ENCODE data around the gene CAMK1D.

The CAMK1D gene

GRCh38 chr10:12801214-12802087 lies 452.1 kb downstream of the CAMK1D start:
- Histone ChIP-seq H3K4me1 (ENCODE audit: control insufficient read depth, low read depth, low read length) (no peaks in the 10 kb centered on the region), H2BK120ac (ENCODE audit: low read depth, low read length) (no peak overlapping the region), H3K23ac (ENCODE audit: low read length) (no peak overlapping the region), H3K4me3 (ENCODE audit: low read length) (no peak overlapping the region), H3K79me1 (ENCODE audit: low read length) (no peaks in the 10 kb centered on the region), H2BK5ac (ENCODE audit: low read length) (no peak overlapping the region), H4K8ac (ENCODE audit: low read depth, low read length) (no peak overlapping the region), H2AK5ac (ENCODE audit: low read length) (no peak overlapping the region), H3K4ac (ENCODE audit: low read depth, low read length) (no peak overlapping the region), H3K4me2 (ENCODE audit: low read length) (no peak overlapping the region), H2BK15ac (replicated peaks; ENCODE audit: low read depth) (no peak overlapping the region), H3K79me2 (ENCODE audit: control insufficient read depth, insufficient read depth, low read length) (no peaks in the 10 kb centered on the region), H3K27ac (ENCODE audit: low read depth, low read length) (no peak overlapping the region), H3K56ac (ENCODE audit: low read length) (no peak overlapping the region), H3K27me3 (ENCODE audit: insufficient read depth, low read length, poor library complexity) (no peaks in the 10 kb centered on the region), H4K5ac (ENCODE audit: low read length) (no peak overlapping the region), H3K36me3 (ENCODE audit: control insufficient read depth, insufficient read depth, low read length) (no peaks in the 10 kb centered on the region), H3K9ac (ENCODE audit: low read length) (no peak overlapping the region), H3K18ac (ENCODE audit: low read length) (no peak overlapping the region)
- 100% methylated on average over 1 of the region's 3 CpGs for WGBS (ENCODE audit: extremely low coverage, insufficient coverage, low lambda C conversion rate)
- DNase-seq = no peak

GRCh38 chr10:12803776-12804175 lies 454.4 kb downstream of the CAMK1D start:
- Histone ChIP-seq H3K23ac (ENCODE audit: low read length) (no peak overlapping the region), H3K4me3 (ENCODE audit: low read length) (no peak overlapping the region), H2BK5ac (ENCODE audit: low read length) (no peak overlapping the region), H3K56ac (ENCODE audit: low read length) (no peak overlapping the region), H2AK5ac (ENCODE audit: low read length) (no peak overlapping the region), H4K5ac (ENCODE audit: low read length) (no peak overlapping the region), H3K79me1 (ENCODE audit: low read length) (no peaks in the 10 kb centered on the region), H3K4me2 (ENCODE audit: low read length) (no peak overlapping the region), H3K79me2 (ENCODE audit: control insufficient read depth, insufficient read depth, low read length) (no peaks in the 10 kb centered on the region), H3K27ac (ENCODE audit: low read depth, low read length) (no peak overlapping the region), H3K36me3 (ENCODE audit: control insufficient read depth, insufficient read depth, low read length) (no peaks in the 10 kb centered on the region), H3K27me3 (ENCODE audit: insufficient read depth, low read length, poor library complexity) (no peaks in the 10 kb centered on the region), H3K4ac (ENCODE audit: low read depth, low read length) (no peak overlapping the region), H3K4me1 (ENCODE audit: control insufficient read depth, low read depth, low read length) (no peaks in the 10 kb centered on the region), H3K9ac (ENCODE audit: low read length) (no peak overlapping the region), H4K8ac (ENCODE audit: low read depth, low read length) (no peak overlapping the region), H2BK120ac (ENCODE audit: low read depth, low read length) (no peak overlapping the region), H3K18ac (ENCODE audit: low read length) (no peak overlapping the region), H2BK15ac (replicated peaks; ENCODE audit: low read depth) (no peak overlapping the region)
- DNase-seq = no peak
- WGBS (ENCODE audit: extremely low coverage, insufficient coverage, low lambda C conversion rate) = no CpG with 5 or more reads among the region's 4 CpGs

GRCh38 chr10:12806228-12807095 lies 457.1 kb downstream of the CAMK1D start:
- Histone ChIP-seq H3K36me3 (ENCODE audit: control insufficient read depth, insufficient read depth, low read length) (no peaks in the 10 kb centered on the region), H3K79me2 (ENCODE audit: control insufficient read depth, insufficient read depth, low read length) (no peaks in the 10 kb centered on the region), H3K27ac (ENCODE audit: low read depth, low read length) (no peak overlapping the region)

GRCh38 chr10:12807096-12807755 lies 457.9 kb downstream of the CAMK1D start:
- no peaks in the 10 kb centered on the region for H3K27me3 ChIP-seq (ENCODE audit: insufficient read depth, low read length, poor library complexity)
- WGBS (ENCODE audit: extremely low coverage, insufficient coverage, low lambda C conversion rate) = no CpG with 5 or more reads among the region's 10 CpGs
- H3K79me2 ChIP-seq (ENCODE audit: control insufficient read depth, insufficient read depth, low read length) = no peaks in the 10 kb centered on the region
- no peak overlapping the region for H4K8ac ChIP-seq (ENCODE audit: low read depth, low read length)
- DNase-seq = no peak
- H2BK15ac ChIP-seq (replicated peaks; ENCODE audit: low read depth) = no peak overlapping the region
- H2BK5ac ChIP-seq (ENCODE audit: low read length) = no peak overlapping the region
- no peaks in the 10 kb centered on the region for H3K79me1 ChIP-seq (ENCODE audit: low read length)
- no peak overlapping the region for H2AK5ac ChIP-seq (ENCODE audit: low read length)
- no peak overlapping the region for H3K4me2 ChIP-seq (ENCODE audit: low read length)
- no peak overlapping the region for H3K4ac ChIP-seq (ENCODE audit: low read depth, low read length)
- no peak overlapping the region for H4K5ac ChIP-seq (ENCODE audit: low read length)
- H3K56ac ChIP-seq (ENCODE audit: low read length) = no peak overlapping the region
- no peak overlapping the region for H2BK120ac ChIP-seq (ENCODE audit: low read depth, low read length)
- no peaks in the 10 kb centered on the region for H3K36me3 ChIP-seq (ENCODE audit: control insufficient read depth, insufficient read depth, low read length)
- H3K4me3 ChIP-seq (ENCODE audit: low read length) = no peak overlapping the region
- H3K4me1 ChIP-seq (ENCODE audit: control insufficient read depth, low read depth, low read length) = no peaks in the 10 kb centered on the region
- H3K9ac ChIP-seq (ENCODE audit: low read length) = no peak overlapping the region
- H3K18ac ChIP-seq (ENCODE audit: low read length) = no peak overlapping the region
- H3K23ac ChIP-seq (ENCODE audit: low read length) = no peak overlapping the region
- no peak overlapping the region for H3K27ac ChIP-seq (ENCODE audit: low read depth, low read length)

More at GRCh38 chr10:12806228-12807095, 457.1 kb downstream of the CAMK1D start:
- H2BK120ac ChIP-seq (ENCODE audit: low read depth, low read length) = no peak overlapping the region
- no peak overlapping the region for H3K4me3 ChIP-seq (ENCODE audit: low read length)
- no peak overlapping the region for H4K8ac ChIP-seq (ENCODE audit: low read depth, low read length)
- H2BK5ac ChIP-seq (ENCODE audit: low read length) = no peak overlapping the region
- no peaks in the 10 kb centered on the region for H3K79me1 ChIP-seq (ENCODE audit: low read length)
- no peak overlapping the region for H3K4me2 ChIP-seq (ENCODE audit: low read length)
- no peaks in the 10 kb centered on the region for H3K27me3 ChIP-seq (ENCODE audit: insufficient read depth, low read length, poor library complexity)
- DNase-seq = no peak
- no peak overlapping the region for H2AK5ac ChIP-seq (ENCODE audit: low read length)
- H3K9ac ChIP-seq (ENCODE audit: low read length) = no peak overlapping the region
- no CpG with 5 or more reads among the region's 12 CpGs for WGBS (ENCODE audit: extremely low coverage, insufficient coverage, low lambda C conversion rate)
- H3K56ac ChIP-seq (ENCODE audit: low read length) = no peak overlapping the region
- no peak overlapping the region for H2BK15ac ChIP-seq (replicated peaks; ENCODE audit: low read depth)
- H3K23ac ChIP-seq (ENCODE audit: low read length) = no peak overlapping the region
- H3K18ac ChIP-seq (ENCODE audit: low read length) = no peak overlapping the region
- no peaks in the 10 kb centered on the region for H3K4me1 ChIP-seq (ENCODE audit: control insufficient read depth, low read depth, low read length)
- no peak overlapping the region for H3K4ac ChIP-seq (ENCODE audit: low read depth, low read length)
- H4K5ac ChIP-seq (ENCODE audit: low read length) = no peak overlapping the region

GRCh38 chr10:12808014-12808613 lies 458.8 kb downstream of the CAMK1D start:
- Histone ChIP-seq H3K9ac (ENCODE audit: low read length) (no peak overlapping the region), H3K4ac (ENCODE audit: low read depth, low read length) (no peak overlapping the region), H3K36me3 (ENCODE audit: control insufficient read depth, insufficient read depth, low read length) (no peaks in the 10 kb centered on the region), H2AK5ac (ENCODE audit: low read length) (no peak overlapping the region), H3K79me1 (ENCODE audit: low read length) (no peaks in the 10 kb centered on the region), H2BK120ac (ENCODE audit: low read depth, low read length) (no peak overlapping the region), H3K56ac (ENCODE audit: low read length) (no peak overlapping the region), H2BK5ac (ENCODE audit: low read length) (no peak overlapping the region), H3K18ac (ENCODE audit: low read length) (no peak overlapping the region), H3K27me3 (ENCODE audit: insufficient read depth, low read length, poor library complexity) (no peaks in the 10 kb centered on the region), H3K79me2 (ENCODE audit: control insufficient read depth, insufficient read depth, low read length) (no peaks in the 10 kb centered on the region), H3K4me1 (ENCODE audit: control insufficient read depth, low read depth, low read length) (no peaks in the 10 kb centered on the region), H3K4me3 (ENCODE audit: low read length) (no peak overlapping the region), H4K5ac (ENCODE audit: low read length) (no peak overlapping the region), H2BK15ac (replicated peaks; ENCODE audit: low read depth) (no peak overlapping the region), H3K27ac (ENCODE audit: low read depth, low read length) (no peak overlapping the region), H3K23ac (ENCODE audit: low read length) (no peak overlapping the region), H3K4me2 (ENCODE audit: low read length) (no peak overlapping the region), H4K8ac (ENCODE audit: low read depth, low read length) (no peak overlapping the region)
- WGBS (ENCODE audit: extremely low coverage, insufficient coverage, low lambda C conversion rate) = no CpG with 5 or more reads among the region's 11 CpGs
- DNase-seq = no peak
